GM12878 (cell line): ENCODE data around the gene ARFRP1.

Experiments
- NR2C2 ChIP-seq: IDR thresholded peaks from 2 replicates; pipeline ENCODE4 v1.6.1; 2011; ENCODE audit warnings: borderline replicate concordance, low read depth; ENCODE audit not compliant: control insufficient read depth, insufficient read length
- USF2 ChIP-seq: IDR thresholded peaks from 2 replicates; pipeline ENCODE4 v1.6.1; 2011; ENCODE audit warnings: low read depth, low read length, improper control_type of control experiment, borderline replicate concordance

GRCh38 chr20:63697868-63698545 lies 9.8 kb downstream of the ARFRP1 start:
- no peak for TF ChIP-seq USF2
- no peak for TF ChIP-seq NR2C2
